TTC549 (cell line): ENCODE results near the gene CYP3A4.
"Not testable (repeated sequence)": the region's sequence is repeated elsewhere in the genome, so short reads cannot be mapped to it uniquely, and the experiment has no call there.

Source experiments
- FAIRE-seq: peaks from 2 replicates; lab custom pipeline; 2012; peaks lifted over from hg19 to GRCh38; lab: Jason Lieb, UNC

The CYP3A4 gene

DNA sequence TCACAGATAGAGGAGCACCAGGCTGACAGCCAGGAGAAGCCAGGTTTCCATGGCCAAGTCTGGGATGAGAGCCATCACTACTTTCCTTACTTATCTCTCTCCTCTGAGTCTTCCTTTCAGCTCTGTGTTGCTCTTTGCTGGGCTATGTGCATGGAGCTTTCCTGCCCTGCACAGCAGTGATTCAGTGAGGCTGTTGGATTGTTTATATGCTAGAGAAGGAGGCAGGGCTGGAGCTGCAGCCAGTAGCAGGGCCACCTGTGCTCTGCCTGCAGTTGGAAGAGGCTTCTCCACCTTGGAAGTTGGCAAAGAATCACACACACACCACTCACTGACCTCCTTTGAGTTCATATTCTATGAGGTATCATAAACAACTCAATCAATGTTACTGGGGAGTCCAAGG lies at the start of gene CYP3A4:
TSS of gene CYP3A4 (minus strand) at position 178 of the 400 bp plus-strand sequence. CDS start at position 75, 103 bp downstream.
- FAIRE-seq = no peak

DNA sequence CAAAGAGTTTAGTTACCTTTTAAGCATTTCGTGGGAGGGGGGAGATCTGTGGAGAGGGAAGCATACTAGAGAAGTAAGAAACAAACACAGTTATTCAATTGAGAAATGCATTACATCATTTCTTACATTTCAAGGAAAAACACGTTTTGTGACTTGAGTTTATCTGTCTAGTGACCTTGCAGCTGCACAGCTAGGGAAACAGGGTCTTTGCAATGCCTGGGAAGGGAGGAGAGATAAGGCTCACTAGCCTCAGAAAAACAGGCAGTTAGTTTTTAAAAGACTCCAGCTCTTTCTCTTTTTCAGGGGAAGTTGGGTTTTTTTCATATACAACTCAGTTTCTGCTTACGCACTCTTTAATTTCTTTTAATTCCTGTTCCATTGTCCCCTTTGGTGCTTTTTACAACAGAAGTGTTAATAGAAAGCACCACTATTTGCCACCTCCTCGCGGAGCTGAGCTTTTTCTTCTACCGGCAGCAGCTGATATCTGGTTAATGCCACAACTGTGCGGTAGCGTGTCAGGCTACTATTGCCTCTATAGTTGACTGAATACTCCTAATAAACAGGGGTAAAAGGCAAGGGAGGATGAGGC lies 49.4 kb upstream of the CYP3A4 start:
- FAIRE-seq = no peak

DNA sequence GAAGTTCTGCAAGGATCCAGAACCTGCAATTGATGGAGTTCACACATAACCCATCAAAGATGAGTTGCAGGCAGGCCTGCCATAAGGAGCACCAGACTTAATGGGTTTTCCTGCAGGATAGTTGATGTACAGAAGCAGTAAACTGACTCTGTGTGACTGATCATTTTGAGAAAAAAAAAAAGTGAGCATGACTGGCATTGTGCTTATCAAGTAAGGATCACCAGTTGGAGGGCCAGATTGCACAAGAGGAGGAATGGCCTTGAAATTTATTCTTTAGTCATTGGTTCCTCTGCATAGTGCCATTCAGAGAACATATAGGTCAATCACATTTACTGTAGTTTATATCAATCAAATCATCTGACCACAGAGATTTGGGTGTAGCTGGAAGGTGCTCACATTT lies 47.6 kb upstream of the CYP3A4 start:
- no peak for FAIRE-seq

DNA sequence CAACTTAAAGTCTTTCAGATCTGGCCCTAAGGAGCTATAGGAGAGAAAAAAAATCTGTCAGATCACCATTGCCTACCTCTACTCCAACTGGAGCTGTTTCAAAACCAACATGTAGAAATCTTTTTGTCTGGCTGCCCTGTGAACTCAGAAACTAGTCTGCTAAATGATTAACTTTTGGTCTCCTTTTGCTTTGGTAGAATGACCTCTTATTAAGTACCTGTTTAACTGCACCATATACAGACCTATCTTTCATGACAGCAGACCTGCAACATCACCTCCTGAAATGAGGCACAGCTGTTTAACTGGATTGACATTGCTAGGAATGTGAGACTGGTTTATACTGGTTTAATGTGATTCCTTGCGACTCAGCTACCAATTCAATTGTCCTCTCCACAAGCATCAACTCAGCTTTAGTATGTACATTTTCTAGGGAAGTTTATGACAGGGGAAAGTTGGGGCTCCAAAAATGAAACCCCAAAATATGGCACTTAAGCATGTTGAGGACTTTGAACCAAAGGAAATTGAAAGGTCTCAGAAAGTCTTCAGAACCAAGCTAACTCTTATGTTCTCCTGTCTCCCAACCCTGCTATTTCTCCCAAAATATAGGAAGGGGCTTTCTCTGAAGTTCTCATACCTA lies 45.7 kb upstream of the CYP3A4 start:
- FAIRE-seq = no peak

DNA sequence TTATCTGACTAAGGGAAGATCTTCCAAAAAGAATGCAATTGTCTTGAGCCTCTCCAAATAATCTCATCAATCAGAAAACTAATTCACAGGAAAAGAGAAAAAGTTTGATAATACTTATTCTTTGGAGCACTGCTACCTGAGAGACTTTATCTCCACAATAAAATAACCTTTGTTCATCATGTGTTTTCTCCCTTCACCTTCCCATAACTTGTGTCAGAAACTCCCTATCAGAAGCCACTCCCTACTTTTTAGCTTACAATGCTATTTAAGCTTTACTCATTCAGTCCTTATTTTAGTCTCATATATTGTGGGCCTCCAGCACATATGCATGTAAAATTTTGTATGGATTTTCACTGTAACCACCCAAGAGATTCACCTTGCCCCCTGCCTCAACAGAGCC lies 44.8 kb upstream of the CYP3A4 start:
- no peak for FAIRE-seq

DNA sequence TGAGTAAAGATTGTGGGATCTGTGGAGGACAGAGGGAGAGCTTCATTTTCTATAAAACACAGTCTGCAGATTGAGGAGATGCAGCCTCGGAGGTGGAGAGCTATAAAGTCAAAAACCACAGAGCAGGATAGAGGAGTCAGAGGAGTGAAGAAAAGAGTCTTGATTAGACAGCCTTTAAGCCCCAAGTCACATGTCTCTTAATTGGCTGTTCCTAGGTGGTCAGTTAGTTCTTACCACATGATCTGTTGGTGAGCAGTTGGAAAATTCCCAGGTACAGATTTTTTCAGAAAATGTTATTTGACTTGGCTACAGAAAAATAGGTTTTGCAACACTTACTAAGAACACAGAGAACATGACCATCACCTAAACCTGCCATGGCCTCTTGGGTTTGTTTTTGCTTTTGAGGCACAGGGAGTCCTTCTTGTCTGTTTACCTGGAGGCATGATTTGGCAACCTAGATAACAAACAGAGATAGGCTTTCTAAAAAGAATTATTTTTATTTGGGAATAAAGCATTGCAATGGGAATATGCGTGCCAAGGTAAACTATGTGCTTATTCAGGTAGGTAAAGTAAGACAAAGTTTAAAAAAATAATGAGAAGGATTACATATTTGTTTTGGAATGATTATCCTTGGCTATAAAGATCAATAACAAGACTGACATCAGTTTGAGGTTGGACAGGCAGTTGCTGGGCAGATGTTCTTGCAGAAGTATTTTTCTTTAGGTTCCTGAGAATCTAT lies 43.2 kb upstream of the CYP3A4 start:
- FAIRE-seq = no peak

DNA sequence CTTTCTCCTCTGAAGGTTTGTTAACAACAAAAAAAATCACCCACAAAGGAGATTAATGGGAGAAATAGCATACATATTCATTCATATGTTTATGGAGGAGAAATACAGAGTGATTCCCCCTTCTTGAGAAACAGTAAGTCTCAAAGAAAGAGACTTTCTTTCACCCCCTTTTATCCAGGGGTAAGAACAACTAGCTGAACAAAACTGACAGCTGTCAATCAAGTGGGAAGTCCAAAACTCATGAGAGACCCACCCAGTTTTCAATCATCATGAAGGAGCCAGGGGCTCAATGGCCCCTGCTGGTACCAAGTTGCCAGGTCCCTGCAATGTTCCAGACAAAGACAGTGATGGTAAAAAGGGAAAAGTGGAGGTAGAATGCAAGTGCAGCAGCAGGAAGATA lies 41.9 kb upstream of the CYP3A4 start:
- no peak for FAIRE-seq

DNA sequence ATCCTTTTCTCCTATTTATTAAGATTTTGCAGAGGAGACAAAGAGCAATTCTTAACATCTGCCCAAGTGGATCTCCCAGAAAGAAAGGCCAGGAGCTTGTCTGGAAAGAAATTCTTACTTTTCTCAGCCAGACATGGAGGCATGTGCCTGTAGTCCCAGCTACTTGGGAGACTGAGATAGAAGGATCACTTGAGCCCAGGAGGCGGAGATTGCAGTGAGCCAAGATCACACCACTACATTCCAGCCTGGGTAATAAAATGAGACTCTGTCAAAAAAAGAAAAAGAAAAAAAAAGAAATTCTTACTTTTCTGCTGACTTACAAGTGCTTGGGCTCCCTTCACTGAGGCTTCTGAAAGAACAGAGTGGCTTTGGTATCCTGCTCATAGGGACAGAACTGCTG lies 41.5 kb upstream of the CYP3A4 start:
- FAIRE-seq = no peak

DNA sequence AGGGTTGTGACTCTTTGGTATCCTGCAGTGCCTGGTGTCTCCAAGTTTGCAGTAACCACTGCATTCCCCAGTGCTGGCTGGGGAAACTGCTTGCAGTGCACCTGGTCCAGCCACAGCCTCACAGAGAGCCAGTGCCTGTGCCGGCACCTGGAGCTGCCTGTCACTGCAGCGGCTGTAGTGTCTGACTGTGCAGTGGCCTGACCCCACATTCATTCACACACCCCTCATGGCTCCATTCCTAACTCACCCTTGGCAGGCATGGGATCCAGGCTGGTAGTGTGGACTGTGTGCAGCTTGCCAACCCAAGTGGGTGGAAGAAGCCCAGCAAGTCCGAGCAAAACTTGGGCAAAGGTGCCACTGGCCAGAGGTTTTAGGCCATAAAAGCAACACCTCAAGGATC lies 40.1 kb upstream of the CYP3A4 start:
- no peak for FAIRE-seq

DNA sequence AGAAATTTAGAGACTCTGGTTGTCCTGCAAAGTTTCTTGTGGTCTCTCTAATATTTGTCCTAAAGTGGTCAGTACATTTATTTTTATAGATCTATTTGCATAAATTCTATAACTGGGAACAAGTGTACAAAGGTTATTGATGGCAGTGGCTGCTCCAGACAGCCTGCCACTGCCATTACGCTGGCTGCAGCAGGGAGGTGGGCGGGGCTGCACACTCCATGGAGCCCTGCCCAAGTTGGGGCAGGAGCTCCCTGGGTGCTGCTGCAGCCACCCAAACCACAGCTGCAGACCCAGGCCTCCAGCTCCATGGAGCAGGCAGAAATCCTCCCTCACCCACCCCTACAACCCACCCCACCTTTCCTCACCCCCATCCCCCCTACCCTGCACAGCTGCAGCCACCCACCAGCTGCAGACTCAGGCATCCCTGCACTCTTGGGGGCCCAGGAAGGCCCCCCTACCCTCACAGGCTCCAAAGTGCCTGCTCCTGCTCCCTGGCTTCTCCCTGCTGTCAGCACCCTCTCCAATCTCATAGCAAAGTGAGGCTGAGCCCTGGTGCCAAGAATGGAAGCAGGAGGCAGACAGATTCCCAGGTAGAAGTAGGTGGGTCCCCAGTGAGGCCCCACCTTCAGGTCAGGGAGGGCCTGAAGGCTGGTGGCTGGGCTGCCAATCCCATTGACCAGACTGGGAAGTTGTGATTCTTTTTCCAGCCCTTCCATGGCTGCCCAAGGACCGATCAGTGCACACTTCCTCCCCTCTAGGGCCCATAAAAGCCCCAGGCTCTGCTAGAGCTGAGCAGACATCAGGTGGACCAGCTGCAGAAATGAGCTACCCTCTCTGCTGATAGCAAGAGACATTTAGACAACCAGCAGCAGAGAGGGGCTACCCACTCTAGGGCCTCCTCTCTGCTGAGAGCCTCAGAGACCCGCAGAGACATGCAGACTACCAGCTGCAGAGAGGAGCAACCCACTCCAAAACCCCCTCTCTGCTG lies 39.0 kb upstream of the CYP3A4 start:
- FAIRE-seq = no peak

DNA sequence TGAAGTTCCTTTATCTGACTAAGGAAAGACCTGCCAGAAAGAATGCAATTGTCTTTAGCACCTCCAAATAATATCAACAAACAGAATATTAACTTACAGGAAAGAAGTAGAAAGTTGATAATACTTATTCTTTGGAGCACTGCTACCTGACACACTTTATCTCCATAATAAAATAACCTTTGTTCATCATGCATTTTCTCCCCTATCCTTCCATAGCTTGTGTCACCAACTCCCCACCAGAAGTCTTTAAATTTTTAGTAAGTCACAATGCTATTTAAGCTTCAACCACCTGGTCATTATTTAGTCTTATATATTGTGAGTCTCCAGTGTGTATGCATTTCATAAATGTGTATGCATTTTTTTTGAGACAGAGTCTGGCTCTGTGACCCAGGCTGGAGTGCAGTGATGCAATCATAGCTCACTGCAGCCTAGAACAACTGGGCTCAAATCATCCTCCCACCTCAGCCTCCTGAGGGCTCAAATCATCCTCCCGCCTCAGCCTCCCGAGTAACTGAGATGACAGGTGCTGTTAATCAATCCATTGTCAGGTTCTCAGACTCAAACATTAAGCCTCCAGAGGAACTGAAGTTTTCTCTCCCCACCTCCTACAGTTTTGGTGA lies 36.5 kb upstream of the CYP3A4 start:
- FAIRE-seq = no peak

DNA sequence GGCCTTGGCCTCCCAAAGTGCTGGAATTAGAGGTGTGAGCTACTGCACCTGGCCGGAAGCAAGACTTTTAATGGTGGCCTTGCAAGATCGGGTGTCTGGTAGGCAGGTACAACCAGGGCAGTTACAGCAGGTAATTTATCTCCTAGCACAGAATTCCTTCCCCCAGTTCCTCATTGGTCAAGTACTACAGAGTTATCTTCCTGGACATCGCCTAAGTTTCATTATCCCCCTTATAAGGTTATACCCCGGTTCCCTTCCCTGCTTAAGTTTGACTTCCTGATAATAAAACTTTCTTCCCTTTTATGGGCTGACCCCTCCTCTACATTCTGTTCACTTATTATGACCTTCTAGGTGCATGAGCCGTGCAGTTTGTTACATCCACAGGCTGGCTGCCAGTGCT lies 24.8 kb upstream of the CYP3A4 start:
- FAIRE-seq = no peak

DNA sequence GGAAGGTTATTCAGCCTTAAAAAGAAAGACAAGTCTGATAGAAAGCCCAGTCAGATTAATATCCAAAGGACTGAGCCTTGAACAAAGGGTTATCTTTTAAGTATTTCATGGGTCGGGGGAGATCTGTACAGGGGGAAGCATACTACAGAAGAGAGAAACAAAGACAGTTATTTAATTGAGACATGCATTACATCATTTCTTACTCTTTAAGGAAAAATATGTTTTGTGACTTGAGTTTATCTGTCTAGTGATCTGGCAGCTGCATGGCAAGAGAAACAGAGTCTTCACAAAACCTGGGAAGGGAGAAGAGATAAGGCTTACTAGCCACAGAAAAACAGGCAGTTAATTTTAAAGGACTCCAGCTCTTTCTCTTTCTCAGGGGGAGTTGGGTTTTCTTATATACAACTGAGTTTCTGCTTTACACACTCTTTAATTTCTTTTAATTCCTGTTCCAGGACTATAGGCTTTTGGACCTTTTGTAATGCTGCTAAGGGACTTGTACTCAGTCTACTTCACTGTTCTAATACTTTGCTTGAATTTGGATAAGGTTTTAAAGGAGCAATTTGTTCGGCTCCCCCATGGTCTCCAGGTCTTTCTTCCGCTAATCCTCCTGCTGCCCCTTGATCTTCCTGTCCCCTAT lies 23.0 kb upstream of the CYP3A4 start:
- FAIRE-seq = no peak

DNA sequence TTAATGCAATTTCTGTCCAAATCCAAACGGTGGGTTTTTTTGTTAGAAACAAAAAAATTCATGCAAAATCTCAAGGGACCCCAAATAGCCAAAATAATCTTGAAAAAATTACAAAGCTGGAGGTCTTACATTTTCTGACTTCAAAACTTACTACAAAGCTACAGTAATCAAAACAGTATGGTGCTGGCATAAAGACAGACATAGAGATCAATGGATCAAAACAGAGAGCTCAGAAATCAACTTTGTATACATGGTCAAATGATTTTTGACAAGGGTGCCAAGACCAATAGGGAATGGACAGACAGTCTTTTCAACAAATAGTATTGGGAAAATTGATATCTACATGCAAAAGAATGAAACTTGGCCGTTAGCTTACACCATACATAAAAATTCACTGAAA lies 21.7 kb upstream of the CYP3A4 start:
- no peak for FAIRE-seq

DNA sequence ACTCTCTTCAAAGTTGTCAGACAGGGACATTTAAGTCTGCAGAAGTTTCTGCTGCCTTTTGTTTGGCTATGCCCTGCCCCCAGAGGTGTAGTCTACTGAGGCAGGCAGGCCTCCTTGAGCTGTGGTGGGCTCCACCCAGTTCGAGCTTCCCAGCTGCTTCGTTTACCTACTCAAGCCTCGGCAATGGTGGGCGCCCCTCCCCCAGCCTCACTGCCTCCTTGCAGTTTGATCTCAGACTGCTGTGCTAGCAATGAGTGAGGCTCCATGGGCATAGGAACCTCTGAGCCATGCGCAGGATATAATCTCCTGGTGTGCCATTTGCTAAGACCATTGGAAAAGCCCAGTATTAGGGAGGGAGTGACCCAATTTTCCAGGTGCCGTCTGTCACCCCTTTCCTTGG lies 19.1 kb upstream of the CYP3A4 start:
- not testable (repeated sequence) for FAIRE-seq

DNA sequence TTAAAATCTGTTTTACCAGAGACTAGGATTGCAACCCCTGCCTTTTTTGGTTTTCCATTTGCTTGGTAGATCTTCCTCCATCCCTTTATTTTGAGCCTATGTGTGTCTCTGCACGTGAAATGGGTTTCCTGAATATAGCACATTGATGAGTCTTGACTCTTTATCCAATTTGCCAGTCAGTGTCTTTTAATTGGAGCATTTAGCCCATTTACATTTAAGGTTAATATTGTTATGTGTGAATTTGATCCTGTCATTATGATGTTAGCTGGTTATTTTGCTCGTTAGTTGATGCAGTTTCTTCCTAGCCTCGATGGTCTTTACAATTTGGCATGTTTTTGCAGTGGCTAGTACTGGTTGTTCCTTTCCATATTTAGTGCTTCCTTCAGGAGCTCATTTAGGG lies 17.4 kb upstream of the CYP3A4 start:
- FAIRE-seq = not testable (repeated sequence)

DNA sequence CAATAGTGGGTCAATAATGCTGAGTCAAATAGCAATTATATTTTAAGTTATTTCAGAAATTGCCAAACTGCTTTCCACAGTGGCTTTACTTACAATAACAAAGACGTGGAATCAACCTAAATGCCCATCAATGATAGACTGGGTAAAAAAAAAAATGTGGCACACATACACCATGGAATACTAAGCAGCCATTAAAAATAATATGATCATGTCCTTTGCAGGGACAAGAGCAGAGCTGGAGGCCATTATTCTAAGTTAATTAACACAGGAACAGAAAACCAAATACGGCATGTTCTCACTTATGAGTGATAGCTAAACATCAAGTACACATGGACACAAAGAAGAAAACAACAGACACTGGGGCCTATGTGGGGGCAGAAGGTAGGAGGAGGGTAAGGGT lies 15.0 kb upstream of the CYP3A4 start:
- no peak for FAIRE-seq

DNA sequence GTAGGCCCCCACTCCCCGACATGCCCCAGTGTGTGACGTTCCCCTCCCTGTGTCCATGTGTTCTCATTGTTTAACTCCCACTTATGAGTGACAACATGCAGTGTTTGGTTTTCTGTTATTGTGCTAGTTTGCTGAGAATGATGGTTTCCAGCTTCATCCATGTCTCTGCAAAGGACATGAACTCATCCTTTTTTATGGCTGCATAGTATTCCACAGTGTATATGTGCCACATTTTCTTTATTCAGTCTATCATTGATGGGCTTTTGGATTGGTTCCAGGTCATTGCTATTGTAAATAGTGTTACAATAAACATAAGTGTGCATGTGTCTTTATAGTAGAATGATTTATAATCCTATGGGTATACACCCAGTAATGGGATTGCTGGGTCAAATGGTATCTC lies 11.9 kb upstream of the CYP3A4 start:
- not testable (repeated sequence) for FAIRE-seq

DNA sequence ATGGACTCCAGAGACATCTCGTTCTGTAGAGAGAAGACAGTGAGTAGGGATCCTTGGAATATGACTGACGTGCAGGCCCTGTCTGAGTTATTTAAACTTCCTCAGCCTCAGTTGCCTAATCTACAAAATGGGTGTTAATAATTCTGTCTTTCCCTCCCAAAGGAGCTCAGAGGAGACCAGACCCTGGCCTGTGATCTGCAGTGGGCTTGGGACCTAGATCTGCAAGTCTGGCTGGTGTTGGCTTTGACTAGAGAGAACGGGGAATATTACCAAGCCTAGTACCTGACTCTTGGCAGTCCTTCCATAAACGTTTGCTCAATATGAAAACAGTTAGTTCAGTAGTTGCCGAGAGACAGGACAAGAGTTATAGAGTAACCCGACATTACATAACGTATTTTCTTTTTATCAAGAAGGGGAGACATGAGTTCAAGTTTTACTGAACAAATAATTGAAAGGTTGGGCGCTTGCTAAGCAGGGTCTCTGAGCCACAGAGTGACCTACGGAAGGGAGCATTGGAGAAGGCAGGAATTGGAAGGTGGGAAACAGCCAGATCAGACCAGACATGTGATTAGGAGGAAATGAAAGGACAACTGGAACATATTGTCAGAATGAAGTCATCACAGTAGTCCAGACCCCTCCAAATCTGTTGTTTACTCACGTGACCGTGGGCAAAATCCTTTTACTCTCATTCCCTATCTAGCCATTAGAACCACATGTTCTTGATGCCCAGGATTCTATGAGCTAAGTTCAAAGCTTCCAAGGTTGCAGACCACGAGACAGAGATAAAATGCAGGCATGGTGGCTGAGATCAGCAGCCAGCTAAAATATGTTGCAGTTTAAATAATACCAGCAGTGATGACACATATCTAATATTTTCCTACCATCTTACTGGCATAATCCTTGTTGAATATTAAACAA lies 10.9 kb upstream of the CYP3A4 start:
- no peak for FAIRE-seq

DNA sequence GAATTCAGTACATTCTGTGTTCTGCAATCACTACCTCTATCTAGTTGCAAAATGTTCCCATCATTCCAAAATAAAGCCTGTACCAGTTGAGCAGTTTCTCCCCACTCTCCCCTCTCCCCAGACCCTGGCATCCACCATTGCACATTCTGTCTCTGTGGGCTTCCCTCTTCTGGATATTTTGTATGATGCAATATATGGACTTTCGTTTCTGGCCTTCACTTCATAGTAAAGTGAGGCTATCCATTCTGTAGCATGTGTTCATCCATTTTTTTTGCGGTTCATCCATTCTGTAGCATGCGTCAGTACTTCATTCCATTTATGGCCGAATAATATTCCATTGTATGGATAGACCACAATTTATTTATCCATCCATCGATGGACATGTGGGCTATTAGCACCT lies 9.5 kb upstream of the CYP3A4 start:
- FAIRE-seq = no peak

DNA sequence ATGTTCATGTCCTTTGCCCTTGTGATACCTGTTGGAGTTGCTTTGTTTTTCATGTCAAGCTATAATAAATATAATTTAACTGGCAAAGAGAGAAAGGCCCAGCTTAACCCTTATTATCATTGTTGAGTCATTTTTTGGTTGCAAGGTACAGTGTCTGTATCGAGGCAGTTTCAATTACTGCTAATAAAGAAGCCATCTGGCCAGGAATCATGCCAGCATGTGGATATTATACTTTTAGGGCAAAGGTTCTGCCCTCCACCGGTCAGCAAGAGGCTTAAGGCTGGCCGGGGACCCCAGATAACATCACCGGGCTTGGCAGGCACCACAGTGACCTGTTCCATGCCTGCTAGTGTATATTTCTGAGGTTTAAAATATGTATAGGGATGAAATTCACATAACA lies 9.0 kb upstream of the CYP3A4 start:
- FAIRE-seq = no peak
